Transverse colon (tissue), 4 donors: Measurements from ENCODE around the gene TBX5.

ENCODE experiments used
- CTCF ChIP-seq, 5 experiments: fragments of 200-600 bp in 3 of 5; fragments of 450-650 bp in 2 of 5; sonication (generic) in 3 of 5; IDR thresholded peaks; 1 replicate in 2 of 5; 2 replicates in 3 of 5; pipeline ENCODE4 v1.5.1; 2016 to 2017; ENCODE audit warnings: antibody characterized with exemption in 5 of 5, inconsistent platforms in 3 of 5, mild to moderate bottlenecking in 2 of 5, moderate library complexity in 1 of 5
- EP300 ChIP-seq: sonication (generic); formaldehyde crosslinking; IDR thresholded peaks from one replicate; pipeline ENCODE4 v1.6.1; 2017; ENCODE audit warnings: antibody characterized with exemption, low read depth
- POLR2A ChIP-seq: fragments of 450-650 bp; IDR thresholded peaks from one replicate; pipeline ENCODE4 v1.6.1; 2016; ENCODE audit warnings: antibody characterized with exemption, mild to moderate bottlenecking, moderate library complexity
- POLR2AphosphoS5 ChIP-seq, 3 donors: sonication (generic); formaldehyde crosslinking; IDR thresholded peaks; one replicate each; pipeline ENCODE4 v1.6.1; 2016; ENCODE audit warnings: antibody characterized with exemption in 3 of 3

- TF ChIP-seq POLR2A, result no peak
- no peak for TF ChIP-seq CTCF (IDR thresholded peaks at IDR 0.05)
- TF ChIP-seq EP300, result no peak
- no peak for TF ChIP-seq POLR2AphosphoS5 (IDR thresholded peaks at IDR 0.05)
These were observed 24.8 kb downstream of the TBX5 start for GRCh38 chr12:114381177-114381576.
